ENCODE data around the gene ZNF681. TPM values are rescaled to one million over a fixed set of nuclear protein-coding genes. Genes with fewer than 3 reads are reported as not detected.

Gene ZNF681
- total and polyA plus RNA-seq, 9 of the 15 experiments (the other 6 are each of a cell fraction or from before 2014, with no cell fraction given): 2.8 to 8.6 (median 4.1) TPM

- H3K79me2 ChIP-seq (ENCODE audit: control insufficient read depth, insufficient read depth, low read length): peaks cover 47% of the 10 kb centered on the region
- TF ChIP-seq RERE (CRISPR knock-in tag; IDR thresholded peaks at IDR 0.05; ENCODE audit: borderline replicate concordance) (no peak), HIVEP1 (CRISPR knock-in tag; IDR thresholded peaks at IDR 0.05) (no peak), RBM14 (IDR thresholded peaks at IDR 0.05; ENCODE audit: borderline replicate concordance, insufficient read depth, low read depth, low read length) (no peak), BRD4 (IDR thresholded peaks at IDR 0.05) (no peak), RNF219 (CRISPR knock-in tag; IDR thresholded peaks at IDR 0.05) (no peak), GABPB2 (CRISPR knock-in tag; conservative IDR thresholded peaks at IDR 0.05) (no peak), ZNF384 (IDR thresholded peaks at IDR 0.05; ENCODE audit: low read depth, low read length) (no peak), ADNP (tag; IDR thresholded peaks at IDR 0.05) (no peak), BCL6 (CRISPR knock-in tag; IDR thresholded peaks at IDR 0.05) (no peak), KDM1A (IDR thresholded peaks at IDR 0.05) (no peak), CTCFL (IDR thresholded peaks at IDR 0.05; ENCODE audit: borderline replicate concordance, insufficient read depth, low read depth, low read length, poor library complexity, severe bottlenecking) (no peak), TGIF2 (CRISPR knock-in tag; IDR thresholded peaks at IDR 0.05) (no peak), SMAD1 (IDR thresholded peaks at IDR 0.05; ENCODE audit: low read depth, low read length, partially characterized antibody) (no peak)
Observed at GRCh38 chr19:23776507-23777205, 18.0 kb upstream of the ZNF681 start.

More at GRCh38 chr19:23776507-23777205, 18.0 kb upstream of the ZNF681 start:
- ChIA-PET CTCF (ENCODE audit: low intra/inter-chr PET ratio) (no interaction called here), POLR2A (no interaction called here)
- Histone ChIP-seq H3K9me3 (replicated peaks; ENCODE audit: control insufficient read depth, insufficient read depth, low read depth, low read length) (no peaks in the 10 kb centered on the region), H3K36me3 (ENCODE audit: control insufficient read depth, insufficient read depth, low read length) (peaks cover 84% of the 10 kb centered on the region), H3K27me3 (ENCODE audit: control insufficient read depth in 2 of 2, insufficient read depth in 2 of 2, low read length in 2 of 2) (no peaks in the 10 kb centered on the region), H3K4me2 (ENCODE audit: insufficient read depth, low read length) (no peak overlapping the region), H3K4me1 (replicated peaks in 1 of 2; ENCODE audit: control insufficient read depth in 2 of 2, insufficient read depth in 2 of 2, low read length in 2 of 2) (no peaks in the 10 kb centered on the region), H3K9me1 (ENCODE audit: control insufficient read depth, insufficient read depth, low read length) (no peaks in the 10 kb centered on the region), H3K27ac (ENCODE audit: extremely low read depth, low read depth, low read length) (no peak overlapping the region), H3K4me3 (no peak overlapping the region), H2AFZ (ENCODE audit: low read depth, low read length) (no peak overlapping the region), H3K9ac (ENCODE audit: insufficient read depth in 1 of 2, low read depth in 2 of 2, low read length in 2 of 2) (no peak overlapping the region), H4K20me1 (replicated peaks; ENCODE audit: control insufficient read depth, insufficient read depth, low read length) (no peaks in the 10 kb centered on the region)
- DNase-seq (ENCODE audit: extremely low read depth in 1 of 4, low spot score in 3 of 4) (no peak), FAIRE-seq (no peak), ATAC-seq (no peak)
- BruUV-seq (replicated peaks): no TSS peak
- in situ Hi-C loops (cut with MboI) (no loop called here), intact Hi-C loops (cut with micrococcal nuclease) (no loop called here)
- 94% methylated on average over 2 of the region's 2 CpGs for WGBS (ENCODE audit: insufficient coverage, low coverage, missing lambda C conversion rate)
